Measurements from ENCODE around the gene ARHGEF33.

DNA sequence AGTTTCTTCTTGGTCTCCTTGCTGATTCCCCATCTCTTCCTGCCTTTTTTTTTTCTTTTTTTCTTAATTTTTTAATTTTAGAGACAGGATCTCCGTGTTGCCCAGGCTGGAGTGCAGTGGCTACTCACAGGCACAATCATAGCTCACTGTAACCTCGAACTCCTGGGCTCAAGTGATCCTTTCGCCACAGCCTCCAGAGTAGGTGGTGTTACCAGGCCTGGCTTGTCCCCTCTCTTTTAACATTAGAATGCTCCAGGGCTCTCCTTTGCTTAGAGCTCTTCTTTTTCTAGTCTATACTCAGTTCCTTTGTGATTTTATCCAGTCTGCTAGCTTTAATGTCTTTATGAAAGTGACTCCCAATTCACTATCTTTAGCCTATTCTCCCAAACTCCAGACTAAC is 89.2 kb downstream of the ARHGEF33 start:
- TF ChIP-seq CTBP1 (IDR thresholded peaks at IDR 0.05; ENCODE audit: borderline replicate concordance), result no peak
- no peak for TF ChIP-seq ARNT (IDR thresholded peaks at IDR 0.05)
- no peak for TF ChIP-seq NFRKB (IDR thresholded peaks at IDR 0.05)
- TF ChIP-seq HDGF (IDR thresholded peaks at IDR 0.05; ENCODE audit: borderline replicate concordance), result no peak
- TF ChIP-seq, protein P1, sequence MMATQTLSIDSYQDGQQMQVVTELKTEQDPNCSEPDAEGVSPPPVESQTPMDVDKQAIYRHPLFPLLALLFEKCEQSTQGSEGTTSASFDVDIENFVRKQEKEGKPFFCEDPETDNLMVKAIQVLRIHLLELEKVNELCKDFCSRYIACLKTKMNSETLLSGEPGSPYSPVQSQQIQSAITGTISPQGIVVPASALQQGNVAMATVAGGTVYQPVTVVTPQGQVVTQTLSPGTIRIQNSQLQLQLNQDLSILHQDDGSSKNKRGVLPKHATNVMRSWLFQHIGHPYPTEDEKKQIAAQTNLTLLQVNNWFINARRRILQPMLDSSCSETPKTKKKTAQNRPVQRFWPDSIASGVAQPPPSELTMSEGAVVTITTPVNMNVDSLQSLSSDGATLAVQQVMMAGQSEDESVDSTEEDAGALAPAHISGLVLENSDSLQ (IDR thresholded peaks at IDR 0.05), result no peak
- no peak for TF ChIP-seq LEF1 (IDR thresholded peaks at IDR 0.05; ENCODE audit: borderline replicate concordance)
- no peak for TF ChIP-seq FOXM1 (IDR thresholded peaks at IDR 0.05; ENCODE audit: borderline replicate concordance)

Data from HEK293T (cell line).